H9 (cell line): Measurements from ENCODE around the gene PGM1. TPM values are rescaled to one million over a fixed set of nuclear protein-coding genes. Genes with fewer than 3 reads are reported as not detected.

ENCODE experiments used
- DNase-seq: peaks from one replicate; pipeline ENCODE4 v3.0.0-alpha.2; 2017
- H2AFZ ChIP-seq: one replicate; pipeline ENCODE4 v1.6.1; 2013; ENCODE audit warnings: mild to moderate bottlenecking, low read length, control low read depth, moderate library complexity
- H2AK5ac ChIP-seq: 2 replicates; pipeline ENCODE4 v1.6.1; 2013; ENCODE audit warnings: low read length, control low read depth, mixed read lengths; ENCODE audit not compliant: insufficient read length
- H2BK120ac ChIP-seq: one replicate; pipeline ENCODE4 v1.6.1; 2013; ENCODE audit warnings: low read depth, mild to moderate bottlenecking, low read length, control low read depth, inconsistent platforms; ENCODE audit not compliant: poor library complexity, severe bottlenecking
- H2BK12ac ChIP-seq: 2 replicates; pipeline ENCODE4 v1.6.1; 2013; ENCODE audit warnings: low read length, control low read depth, mixed read lengths, low read depth; ENCODE audit not compliant: insufficient read length
- H2BK15ac ChIP-seq: 2 replicates; pipeline ENCODE4 v1.6.1; 2013; ENCODE audit warnings: low read depth, low read length, control low read depth
- H2BK20ac ChIP-seq: one replicate; pipeline ENCODE4 v1.6.1; 2013; ENCODE audit warnings: low read depth, mild to moderate bottlenecking, low read length, control low read depth, inconsistent platforms; ENCODE audit not compliant: poor library complexity, severe bottlenecking
- H2BK5ac ChIP-seq: 2 replicates; pipeline ENCODE4 v1.6.1; 2013; ENCODE audit warnings: low read length, control low read depth, mixed read lengths; ENCODE audit not compliant: insufficient read length
- H3K14ac ChIP-seq: 2 replicates; pipeline ENCODE4 v1.6.1; 2013; ENCODE audit warnings: low read length, control low read depth; ENCODE audit not compliant: insufficient read depth
- H3K18ac ChIP-seq: 2 replicates; pipeline ENCODE4 v1.6.1; 2013; ENCODE audit warnings: low read depth, mild to moderate bottlenecking, mixed read lengths, low read length, control low read depth; ENCODE audit not compliant: insufficient read length
- H3K23ac ChIP-seq: 2 replicates; pipeline ENCODE4 v1.6.1; 2013; ENCODE audit warnings: low read length, control low read depth, mixed read lengths, low read depth; ENCODE audit not compliant: insufficient read length
- H3K23me2 ChIP-seq: 2 replicates; pipeline ENCODE4 v1.6.1; 2013; ENCODE audit warnings: low read depth, mild to moderate bottlenecking, mixed read lengths, low read length, control low read depth; ENCODE audit not compliant: insufficient read length, poor library complexity, severe bottlenecking
- H3K27ac ChIP-seq: 2 replicates; pipeline ENCODE4 v1.5.1; 2013; ENCODE audit warnings: low read length, control low read depth, mixed read lengths, low read depth; ENCODE audit not compliant: insufficient read length
- H3K27me3 ChIP-seq: 2 replicates; pipeline ENCODE4 v1.6.1; 2013; ENCODE audit warnings: low read length, control low read depth, inconsistent platforms; ENCODE audit not compliant: insufficient read depth
- H3K4ac ChIP-seq: 2 replicates; pipeline ENCODE4 v1.6.1; 2013; ENCODE audit warnings: low read depth, mild to moderate bottlenecking, control low read depth, inconsistent platforms, low read length, moderate library complexity
- H3K4me1 ChIP-seq: 2 replicates; pipeline ENCODE4 v1.6.1; 2013; ENCODE audit warnings: low read length, control low read depth, inconsistent platforms; ENCODE audit not compliant: insufficient read depth
- H3K4me2 ChIP-seq: 2 replicates; pipeline ENCODE4 v1.6.1; 2013; ENCODE audit warnings: low read length, control low read depth, mixed read lengths; ENCODE audit not compliant: insufficient read length, insufficient read depth
- H3K56ac ChIP-seq: 2 replicates; pipeline ENCODE4 v1.6.1; 2013; ENCODE audit warnings: low read depth, mild to moderate bottlenecking, mixed read lengths, low read length, control low read depth; ENCODE audit not compliant: insufficient read length
- H3K79me1 ChIP-seq: 2 replicates; pipeline ENCODE4 v1.6.1; 2013; ENCODE audit warnings: low read depth, mild to moderate bottlenecking, moderate library complexity, low read length, control low read depth, inconsistent platforms; ENCODE audit not compliant: insufficient read depth, poor library complexity, severe bottlenecking
- H3K79me2 ChIP-seq: 2 replicates; pipeline ENCODE4 v1.6.1; 2013; ENCODE audit warnings: low read length, control low read depth, inconsistent platforms; ENCODE audit not compliant: insufficient read depth
- H3K9ac ChIP-seq: 2 replicates; pipeline ENCODE4 v1.6.1; 2013; ENCODE audit warnings: low read length, control low read depth, mixed read lengths; ENCODE audit not compliant: insufficient read length; ENCODE audit errors: extremely low read depth
- H3K9me3 ChIP-seq: one replicate; pipeline ENCODE4 v1.6.1; 2013; ENCODE audit warnings: low read depth, low read length, inconsistent platforms; ENCODE audit not compliant: control insufficient read depth
- H3T11ph ChIP-seq: one replicate; pipeline ENCODE4 v1.6.1; 2013; ENCODE audit warnings: mild to moderate bottlenecking, low read length, control low read depth, inconsistent platforms
- H4K20me1 ChIP-seq: one replicate; pipeline ENCODE4 v1.6.1; 2013; ENCODE audit not compliant: control insufficient read depth, insufficient read length, insufficient read depth
- H4K5ac ChIP-seq: 2 replicates; pipeline ENCODE4 v1.6.1; 2013; ENCODE audit warnings: low read depth, mild to moderate bottlenecking, mixed read lengths, low read length, control low read depth; ENCODE audit not compliant: insufficient read length
- H4K8ac ChIP-seq: replicated peaks from 2 replicates; pipeline ENCODE4 v1.6.1; 2013; ENCODE audit warnings: low read length, control low read depth, mixed read lengths, low read depth; ENCODE audit not compliant: insufficient read length
- H4K91ac ChIP-seq: 2 replicates; pipeline ENCODE4 v1.6.1; 2013; ENCODE audit warnings: low read depth, mild to moderate bottlenecking, moderate library complexity, mixed read lengths, low read length, control low read depth; ENCODE audit not compliant: insufficient read length
- H3K27ac Mint-ChIP-seq, 3 experiments: 2 replicates in 2 of 3; 3 replicates in 1 of 3; pipeline ENCODE4 v1.8.0; 2020 to 2021; ENCODE audit warnings: mixed read lengths in 3 of 3, mild to moderate bottlenecking in 1 of 3, moderate library complexity in 1 of 3
- H3K27me3 Mint-ChIP-seq: 2 replicates; pipeline ENCODE4 v1.8.0; 2021; ENCODE audit warnings: low read depth, mild to moderate bottlenecking, moderate library complexity, mixed read lengths
- H3K36me3 Mint-ChIP-seq, 3 experiments: 2 replicates in 2 of 3; 3 replicates in 1 of 3; pipeline ENCODE4 v1.8.0; 2020 to 2021; ENCODE audit warnings: low read depth in 3 of 3, mixed read lengths in 3 of 3; ENCODE audit not compliant: insufficient read depth in 1 of 3
- H3K4me1 Mint-ChIP-seq, 2 experiments: 2 replicates each; pipeline ENCODE4 v1.8.0; 2020; ENCODE audit warnings: mixed read lengths in 2 of 2
- H3K4me3 Mint-ChIP-seq, 2 experiments: 2 replicates in 1 of 2; 3 replicates in 1 of 2; pipeline ENCODE4 v1.8.0; 2020 to 2021; ENCODE audit warnings: mild to moderate bottlenecking in 2 of 2, mixed read lengths in 2 of 2, moderate library complexity in 1 of 2
- H3K9me3 Mint-ChIP-seq, 2 experiments: 2 replicates in 1 of 2; 3 replicates in 1 of 2; pipeline ENCODE4 v1.8.0; 2020; ENCODE audit warnings: mild to moderate bottlenecking in 2 of 2, mixed read lengths in 2 of 2, moderate library complexity in 1 of 2
- WGBS: extraction: QIAGEN DNeasy Blood & Tissue Kit; methylation state at CpG from one replicate; pipeline ENCODE4 v1.1.7; 2013; ENCODE audit warnings: missing lambda C conversion rate, low lambda C conversion rate, mixed read lengths; ENCODE audit not compliant: insufficient read length; ENCODE audit errors: extremely low coverage; 5-methylcytosine and 5-hydroxymethylcytosine counted together
- total RNA-seq: library from RNA; stranded (reverse); gene quantifications from 2 replicates; pipeline ENCODE4 v1.2.1, GENCODE V29; 2021
- TF ChIP-seq, protein P1 (sequence below): fragments of 200-600 bp; sonication (generic); conservative IDR thresholded peaks from 3 replicates; pipeline ENCODE4 v1.8.0; 2021; ENCODE audit warnings: antibody characterized with exemption, mild to moderate bottlenecking

The PGM1 gene
- total RNA-seq, 1 experiment from 2014 or later, result 56.4 TPM

DNA sequence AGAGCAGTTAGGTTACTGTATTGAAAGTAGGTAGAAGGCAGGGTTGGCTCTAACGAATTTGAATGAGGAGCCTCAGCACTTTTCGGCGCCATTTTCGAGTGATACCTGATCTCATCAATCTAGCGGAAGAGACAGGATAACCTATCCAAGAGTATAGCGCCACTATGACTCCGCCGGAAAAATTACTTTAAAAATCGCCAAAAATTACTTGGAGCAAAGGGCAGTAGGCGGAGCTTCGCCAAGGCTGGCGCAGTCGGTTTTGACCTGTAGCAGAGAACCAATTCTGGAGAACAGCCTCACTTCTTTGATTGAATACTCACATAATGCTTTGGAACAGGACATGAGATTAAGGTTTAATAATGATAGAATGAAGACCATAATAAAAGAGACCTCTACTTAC is 44.3 kb upstream of the PGM1 start:
- no peaks in the 10 kb centered on the region for H3K9me3 ChIP-seq
- Mint-ChIP-seq H3K9me3 (no peaks in the 10 kb centered on the region), H3K4me3 (no peak overlapping the region), H3K4me1 (no peaks in the 10 kb centered on the region), H3K27ac (no peak overlapping the region), H3K27me3 (no peaks in the 10 kb centered on the region), H3K36me3 (no peaks in the 10 kb centered on the region)
- no peaks in the 10 kb centered on the region for H3K27me3 ChIP-seq
- no peak overlapping the region for H3K14ac ChIP-seq
- H2BK20ac ChIP-seq, result no peak overlapping the region
- no peak overlapping the region for H4K91ac ChIP-seq
- no peak overlapping the region for H2AFZ ChIP-seq
- H3K4ac ChIP-seq, result no peak overlapping the region
- no peak for DNase-seq
- no peak overlapping the region for H2AK5ac ChIP-seq
- H3K9ac ChIP-seq, result no peak overlapping the region
- H3K23me2 ChIP-seq, result no peaks in the 10 kb centered on the region
- whole genome bisulfite sequencing, result no CpG with 5 or more reads among the region's 13 CpGs
- no peaks in the 10 kb centered on the region for H3K79me2 ChIP-seq
- no peaks in the 10 kb centered on the region for H3K4me1 ChIP-seq
- H3K79me1 ChIP-seq, result no peaks in the 10 kb centered on the region
- no peak overlapping the region for H3K27ac ChIP-seq
- no peak overlapping the region for H3T11ph ChIP-seq
- no peak overlapping the region for H2BK5ac ChIP-seq
- H2BK15ac ChIP-seq, result no peak overlapping the region
- no peak overlapping the region for H3K23ac ChIP-seq
- no peak overlapping the region for H4K5ac ChIP-seq
- H2BK12ac ChIP-seq, result no peak overlapping the region
- H3K18ac ChIP-seq, result no peak overlapping the region
- H2BK120ac ChIP-seq, result no peak overlapping the region
- no peak overlapping the region for H3K4me2 ChIP-seq
- H4K20me1 ChIP-seq, result no peaks in the 10 kb centered on the region
- H3K56ac ChIP-seq, result no peak overlapping the region
- H4K8ac ChIP-seq, result no peak overlapping the region
- TF ChIP-seq, protein P1, sequence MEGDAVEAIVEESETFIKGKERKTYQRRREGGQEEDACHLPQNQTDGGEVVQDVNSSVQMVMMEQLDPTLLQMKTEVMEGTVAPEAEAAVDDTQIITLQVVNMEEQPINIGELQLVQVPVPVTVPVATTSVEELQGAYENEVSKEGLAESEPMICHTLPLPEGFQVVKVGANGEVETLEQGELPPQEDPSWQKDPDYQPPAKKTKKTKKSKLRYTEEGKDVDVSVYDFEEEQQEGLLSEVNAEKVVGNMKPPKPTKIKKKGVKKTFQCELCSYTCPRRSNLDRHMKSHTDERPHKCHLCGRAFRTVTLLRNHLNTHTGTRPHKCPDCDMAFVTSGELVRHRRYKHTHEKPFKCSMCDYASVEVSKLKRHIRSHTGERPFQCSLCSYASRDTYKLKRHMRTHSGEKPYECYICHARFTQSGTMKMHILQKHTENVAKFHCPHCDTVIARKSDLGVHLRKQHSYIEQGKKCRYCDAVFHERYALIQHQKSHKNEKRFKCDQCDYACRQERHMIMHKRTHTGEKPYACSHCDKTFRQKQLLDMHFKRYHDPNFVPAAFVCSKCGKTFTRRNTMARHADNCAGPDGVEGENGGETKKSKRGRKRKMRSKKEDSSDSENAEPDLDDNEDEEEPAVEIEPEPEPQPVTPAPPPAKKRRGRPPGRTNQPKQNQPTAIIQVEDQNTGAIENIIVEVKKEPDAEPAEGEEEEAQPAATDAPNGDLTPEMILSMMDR, result no peak
